LNCaP clone FGC (cell line): ENCODE results near the gene BDNF.

Experiments used
- DNase-seq: peaks from one replicate; pipeline ENCODE4 v3.0.0-alpha.2; 2011; ENCODE audit warnings: low read depth
- H3K4me3 ChIP-seq: 2 replicates; pipeline ENCODE4 v1.5.1; 2011; ENCODE audit warnings: mild to moderate bottlenecking, low read depth, low read length, control low read depth
- TF ChIP-seq, protein P1 (sequence below): IDR thresholded peaks from 2 replicates; pipeline ENCODE4 v1.5.1; 2012; ENCODE audit warnings: mild to moderate bottlenecking; ENCODE audit not compliant: control insufficient read depth, insufficient read depth; ENCODE audit errors: extremely low read depth

BDNF gene

DNA sequence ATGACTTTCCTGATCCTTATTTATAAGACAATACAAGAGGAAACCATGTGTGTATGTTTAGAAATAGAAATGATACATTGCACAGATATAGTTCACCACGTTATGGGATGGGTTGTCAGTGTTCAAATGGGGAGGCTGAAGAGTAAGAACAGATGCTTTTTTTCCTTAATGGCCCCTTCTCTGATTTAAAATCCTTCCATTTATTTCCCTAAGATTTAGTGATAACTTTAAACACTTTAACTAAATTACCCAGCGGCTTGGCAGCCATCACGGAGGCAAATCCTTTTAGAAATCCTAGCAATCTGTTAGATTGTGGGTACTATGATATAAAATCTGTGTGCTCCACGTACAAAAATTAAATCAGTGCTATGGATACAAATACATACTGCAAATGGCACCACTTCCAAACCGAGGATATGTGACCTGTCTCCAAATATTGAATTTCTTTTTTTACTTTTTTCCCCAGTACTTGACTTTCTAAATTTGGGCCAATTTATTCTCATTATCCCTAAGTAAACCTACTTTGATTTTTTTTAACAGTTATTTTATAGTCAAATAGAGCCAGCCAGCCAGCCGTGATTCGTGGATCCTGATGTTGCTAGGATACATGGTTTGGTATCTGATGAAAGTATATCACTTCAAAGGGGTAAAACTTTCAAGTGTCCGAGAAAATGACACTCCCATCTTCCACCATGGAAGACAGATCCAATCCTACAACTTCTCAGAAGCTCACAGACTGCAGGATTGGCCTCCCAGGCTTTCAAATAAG, 46.1 kb downstream of the BDNF start:
- TF ChIP-seq, protein P1, sequence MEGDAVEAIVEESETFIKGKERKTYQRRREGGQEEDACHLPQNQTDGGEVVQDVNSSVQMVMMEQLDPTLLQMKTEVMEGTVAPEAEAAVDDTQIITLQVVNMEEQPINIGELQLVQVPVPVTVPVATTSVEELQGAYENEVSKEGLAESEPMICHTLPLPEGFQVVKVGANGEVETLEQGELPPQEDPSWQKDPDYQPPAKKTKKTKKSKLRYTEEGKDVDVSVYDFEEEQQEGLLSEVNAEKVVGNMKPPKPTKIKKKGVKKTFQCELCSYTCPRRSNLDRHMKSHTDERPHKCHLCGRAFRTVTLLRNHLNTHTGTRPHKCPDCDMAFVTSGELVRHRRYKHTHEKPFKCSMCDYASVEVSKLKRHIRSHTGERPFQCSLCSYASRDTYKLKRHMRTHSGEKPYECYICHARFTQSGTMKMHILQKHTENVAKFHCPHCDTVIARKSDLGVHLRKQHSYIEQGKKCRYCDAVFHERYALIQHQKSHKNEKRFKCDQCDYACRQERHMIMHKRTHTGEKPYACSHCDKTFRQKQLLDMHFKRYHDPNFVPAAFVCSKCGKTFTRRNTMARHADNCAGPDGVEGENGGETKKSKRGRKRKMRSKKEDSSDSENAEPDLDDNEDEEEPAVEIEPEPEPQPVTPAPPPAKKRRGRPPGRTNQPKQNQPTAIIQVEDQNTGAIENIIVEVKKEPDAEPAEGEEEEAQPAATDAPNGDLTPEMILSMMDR: no peak
- DNase-seq: no peak
- no peak overlapping the region for H3K4me3 ChIP-seq

DNA sequence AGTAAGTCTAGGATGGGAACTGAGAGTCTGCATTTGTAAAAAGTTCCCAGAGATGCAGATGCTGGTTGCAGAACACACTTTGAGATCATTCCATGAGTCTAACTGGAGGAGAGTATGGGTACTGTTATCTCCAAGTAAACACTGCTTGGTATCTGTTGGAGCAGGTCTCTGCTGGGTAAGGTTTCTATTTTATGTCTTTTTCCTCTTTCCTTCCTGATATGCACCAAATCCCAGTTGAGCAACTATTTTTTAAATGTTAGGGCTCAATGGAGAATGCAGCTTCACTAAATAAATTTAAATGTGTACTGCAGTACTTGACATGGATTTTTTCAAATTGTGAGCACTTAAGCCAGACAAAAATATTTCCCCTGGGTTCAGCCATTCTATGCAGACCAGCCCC, 48.5 kb downstream of the BDNF start:
- no peak for DNase-seq
- TF ChIP-seq, protein P1: no peak
- H3K4me3 ChIP-seq: no peak overlapping the region

DNA sequence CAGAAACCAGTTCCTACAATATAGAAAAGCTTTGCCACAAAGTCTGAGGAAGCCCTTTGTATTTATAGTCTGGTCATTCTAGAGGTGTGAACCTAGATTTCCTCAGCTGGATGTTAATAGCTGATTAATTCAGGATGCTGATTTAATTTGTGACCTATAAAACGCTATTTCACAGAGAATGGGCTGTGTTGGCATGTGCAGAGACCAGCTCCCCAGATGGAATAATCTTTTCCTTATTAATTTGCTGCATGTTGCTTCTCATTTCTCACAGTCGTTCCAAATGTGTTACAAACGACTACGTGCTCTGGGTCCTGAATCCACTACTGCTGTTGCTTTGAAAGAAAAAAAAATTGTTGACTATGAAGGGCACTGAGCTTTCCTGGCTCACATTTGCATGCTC, 49.3 kb downstream of the BDNF start:
- DNase-seq: no peak
- TF ChIP-seq, protein P1: no peak

DNA sequence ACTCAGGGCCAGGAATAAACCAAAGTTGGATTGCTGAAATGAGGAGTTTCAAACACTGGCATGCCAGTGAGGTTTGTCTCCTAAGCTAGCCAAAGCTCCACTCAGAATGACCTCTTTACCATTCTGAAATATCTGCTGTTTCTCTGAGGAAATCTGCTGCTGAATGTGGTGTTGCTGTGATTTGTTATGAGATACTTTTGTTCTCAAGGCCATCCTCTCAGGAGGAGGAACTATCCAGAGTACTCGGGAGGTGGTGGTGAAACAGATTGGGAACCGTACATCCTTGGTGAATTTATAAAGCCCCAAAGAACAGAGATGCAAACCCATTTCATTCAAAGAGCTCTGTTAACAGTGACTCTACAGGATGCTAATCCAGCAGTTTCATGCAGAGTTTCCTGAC, 50.5 kb downstream of the BDNF start:
- TF ChIP-seq, protein P1: no peak
- DNase-seq: no peak
- H3K4me3 ChIP-seq: no peak overlapping the region

More for the DNA sequence above, 49.3 kb downstream of the BDNF start:
- H3K4me3 ChIP-seq: no peak overlapping the region

DNA sequence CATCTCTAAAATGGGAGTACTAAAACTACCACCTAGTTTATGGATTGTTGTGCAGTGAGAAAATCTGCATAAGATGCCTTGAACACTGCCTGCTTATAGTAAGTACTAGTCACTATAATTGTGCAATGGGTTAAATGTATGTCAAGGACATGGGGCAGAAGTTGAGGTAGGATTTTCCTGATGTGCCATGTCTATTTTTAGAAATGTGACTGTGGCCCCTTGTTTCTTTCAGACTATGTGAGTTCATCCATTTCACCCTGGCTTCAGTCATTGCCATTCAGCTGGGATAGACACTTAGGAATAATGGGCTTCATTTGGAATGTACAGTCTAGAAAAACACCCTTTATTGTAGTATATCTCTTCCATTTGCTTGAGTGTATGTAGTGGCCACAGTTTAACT, 51.4 kb downstream of the BDNF start:
- TF ChIP-seq, protein P1: no peak
- no peak for DNase-seq
- H3K4me3 ChIP-seq: no peak overlapping the region

DNA sequence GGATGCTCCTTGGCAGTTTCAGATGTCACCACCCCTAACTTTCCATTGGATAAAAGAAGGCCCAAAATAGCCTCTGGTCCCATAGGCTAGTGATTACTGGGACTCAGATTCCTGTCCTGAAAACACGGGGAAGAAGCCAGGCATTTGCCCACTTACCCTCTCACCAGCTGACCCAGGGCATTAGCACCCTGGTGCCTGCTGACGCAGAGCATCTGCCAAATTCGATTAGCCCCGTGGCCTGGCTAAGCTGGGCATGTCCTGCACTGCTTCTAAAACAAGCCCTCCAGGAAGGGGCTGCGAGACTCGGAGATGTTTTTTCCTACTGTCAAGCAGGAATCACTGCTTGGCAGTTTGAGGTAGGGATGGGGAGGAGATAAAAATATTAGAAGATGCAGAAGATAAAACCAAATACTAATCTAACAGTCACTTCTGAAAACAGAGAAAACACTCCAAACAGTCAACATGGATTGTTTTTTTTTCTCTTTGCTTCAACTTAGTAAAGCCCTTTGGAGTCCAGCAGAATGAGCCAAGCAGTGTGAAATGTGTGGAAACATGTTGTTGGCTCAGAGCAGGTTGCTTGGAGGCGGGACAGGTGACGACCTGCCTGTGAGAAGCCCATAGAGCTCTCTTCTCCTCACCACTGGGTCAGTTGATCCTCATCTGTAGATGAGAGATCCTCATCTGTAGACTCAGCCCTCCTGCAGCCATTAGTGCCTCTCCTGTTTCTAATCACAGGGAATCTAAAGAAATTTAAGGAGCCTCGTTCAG, 54.0 kb downstream of the BDNF start:
- H3K4me3 ChIP-seq: no peak overlapping the region
- no peak for DNase-seq
- TF ChIP-seq, protein P1: no peak
